ENCODE data around the gene HDAC8. TPM values are rescaled to one million over a fixed set of nuclear protein-coding genes. Genes with fewer than 3 reads are reported as not detected.
"Not testable (repeated sequence)": the region's sequence is repeated elsewhere in the genome, so short reads cannot be mapped to it uniquely, and the experiment has no call there.

Gene HDAC8
- total RNA-seq, 1 experiment from 2014 or later: 68.8 TPM

- no peak for DNase-seq (ENCODE audit: low read depth)
Observed at GRCh38 chrX:72326605-72327300, 245.9 kb downstream of the HDAC8 start.

GRCh38 chrX:72319651-72320050, 253.0 kb downstream of the HDAC8 start:
- DNase-seq (ENCODE audit: low read depth): not testable (repeated sequence)

- DNase-seq (ENCODE audit: low read depth): no peak
Observed at GRCh38 chrX:72317139-72317538, 255.5 kb downstream of the HDAC8 start.

- no peak for DNase-seq (ENCODE audit: low read depth)
Observed at GRCh38 chrX:72316408-72317110, 256.1 kb downstream of the HDAC8 start.

- no peak for DNase-seq (ENCODE audit: low read depth)
Observed at GRCh38 chrX:72314881-72315280, 257.8 kb downstream of the HDAC8 start.

- DNase-seq (ENCODE audit: low read depth): no peak
Observed at GRCh38 chrX:72313707-72314641, 258.7 kb downstream of the HDAC8 start.

GRCh38 chrX:72312311-72312940, 260.2 kb downstream of the HDAC8 start:
- no peak for DNase-seq (ENCODE audit: low read depth)

GRCh38 chrX:72309297-72310071, 263.2 kb downstream of the HDAC8 start:
- DNase-seq (ENCODE audit: low read depth): peak; percentile 33

GRCh38 chrX:72308566-72309296, 263.9 kb downstream of the HDAC8 start:
- peak; percentile 71 for DNase-seq (ENCODE audit: low read depth)

- DNase-seq (ENCODE audit: low read depth): no peak
Observed at GRCh38 chrX:72308209-72308565, 264.5 kb downstream of the HDAC8 start.

GRCh38 chrX:72307646-72308051, 265.0 kb downstream of the HDAC8 start:
- peak; percentile 16 for DNase-seq (ENCODE audit: low read depth)

- DNase-seq (ENCODE audit: low read depth): peak; percentile 86
Observed at GRCh38 chrX:72306851-72307645, 265.6 kb downstream of the HDAC8 start.

GRCh38 chrX:72306085-72306801, 266.4 kb downstream of the HDAC8 start:
- peak; percentile 50 for DNase-seq (ENCODE audit: low read depth)

GRCh38 chrX:72305286-72306084, 267.2 kb downstream of the HDAC8 start, which contains the start of gene CITED1:
CITED1 (minus strand) TSS chrX:72305914; CDS start chrX:72302869, 3,045 bp downstream.
- peak; percentile 24 for DNase-seq (ENCODE audit: low read depth)

- DNase-seq (ENCODE audit: low read depth): peak; percentile 31
Observed at GRCh38 chrX:72304877-72305276, 267.8 kb downstream of the HDAC8 start.

- DNase-seq (ENCODE audit: low read depth): no peak
Observed at GRCh38 chrX:72301781-72302180, 270.9 kb downstream of the HDAC8 start.

- DNase-seq (ENCODE audit: low read depth): no peak
Observed at GRCh38 chrX:72299891-72300630, 272.6 kb downstream of the HDAC8 start.
